ENCODE data around the gene FRMPD2.
"Not testable (repeated sequence)": the region's sequence is repeated elsewhere in the genome, so short reads cannot be mapped to it uniquely, and the experiment has no call there.

The FRMPD2 gene

DNA sequence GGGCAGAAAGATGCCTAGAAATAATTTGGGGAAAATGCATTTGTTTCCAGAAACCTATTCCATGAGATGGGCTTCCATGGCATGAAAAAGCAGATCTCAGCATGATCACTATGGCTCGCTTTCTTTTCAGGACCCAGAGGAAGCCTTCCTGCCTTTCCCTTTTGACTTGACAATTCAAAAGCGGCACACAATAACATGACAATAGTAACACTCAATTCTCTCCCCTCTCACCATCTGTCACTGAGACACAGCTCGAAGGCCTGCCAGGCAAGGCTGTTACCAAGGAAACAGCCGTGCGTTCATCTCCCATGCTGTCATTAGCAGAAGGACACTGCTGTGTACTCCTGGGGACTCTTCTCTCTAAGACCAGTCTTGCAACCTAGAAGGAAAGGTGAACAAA, 101.8 kb downstream of the FRMPD2 start:
- WGBS = 95% methylated on average over 2 of the region's 5 CpGs
- H3K27me3 ChIP-seq (ENCODE audit: control insufficient read depth in 1 of 2, insufficient read depth in 1 of 2, low read length in 2 of 2); H3K18ac ChIP-seq (ENCODE audit: low read depth in 1 of 2, low read length in 2 of 2); H3K4me2 ChIP-seq (ENCODE audit: low read length, poor library complexity, severe bottlenecking); H3K36me3 ChIP-seq (ENCODE audit: control insufficient read depth in 1 of 2, insufficient read depth in 2 of 2, low read depth in 1 of 2, low read length in 2 of 2); H3K14ac ChIP-seq (ENCODE audit: low read length in 2 of 2); H3K4me1 ChIP-seq (ENCODE audit: control insufficient read depth, insufficient read depth, low read depth, low read length); H3K9ac ChIP-seq (ENCODE audit: low read length); H3K4ac ChIP-seq (ENCODE audit: low read depth in 1 of 2, low read length in 2 of 2); H3K4me3 ChIP-seq (ENCODE audit: insufficient read depth in 1 of 2, low read depth in 1 of 2, low read length in 2 of 2); H2BK15ac ChIP-seq (ENCODE audit: low read depth, poor library complexity, severe bottlenecking); H2AK5ac ChIP-seq (ENCODE audit: low read length, severe bottlenecking); H3K27ac ChIP-seq (ENCODE audit: low read length, poor library complexity, severe bottlenecking); H3K9me3 ChIP-seq (ENCODE audit: control insufficient read depth, low read length); H3K79me1 ChIP-seq (replicated peaks; ENCODE audit: low read length, poor library complexity, severe bottlenecking); H2AFZ ChIP-seq (ENCODE audit: low read depth, low read length); DNase-seq; H2BK120ac ChIP-seq (ENCODE audit: low read depth, low read length); H4K8ac ChIP-seq (ENCODE audit: low read length); H2BK12ac ChIP-seq (ENCODE audit: low read length in 2 of 2); H3K23ac ChIP-seq (ENCODE audit: low read length in 2 of 2); H4K91ac ChIP-seq (ENCODE audit: low read length); H2BK5ac ChIP-seq (ENCODE audit: low read depth, low read length, poor library complexity, severe bottlenecking): not testable (repeated sequence)

GRCh38 chr10:48160670-48161069, 113.8 kb downstream of the FRMPD2 start:
- H2BK5ac ChIP-seq (ENCODE audit: low read depth, low read length, poor library complexity, severe bottlenecking); H2BK120ac ChIP-seq (ENCODE audit: low read depth, low read length); H3K4ac ChIP-seq (ENCODE audit: low read depth in 1 of 2, low read length in 2 of 2); DNase-seq; H2AK5ac ChIP-seq (ENCODE audit: low read length, severe bottlenecking); H2AFZ ChIP-seq (ENCODE audit: low read depth, low read length); H3K4me3 ChIP-seq (ENCODE audit: insufficient read depth in 1 of 2, low read depth in 1 of 2, low read length in 2 of 2); H3K18ac ChIP-seq (ENCODE audit: low read depth in 1 of 2, low read length in 2 of 2); H2BK12ac ChIP-seq (ENCODE audit: low read length in 2 of 2); H4K8ac ChIP-seq (ENCODE audit: low read length); H3K4me1 ChIP-seq (ENCODE audit: control insufficient read depth, insufficient read depth, low read depth, low read length); H3K79me1 ChIP-seq (replicated peaks; ENCODE audit: low read length, poor library complexity, severe bottlenecking); H3K9ac ChIP-seq (ENCODE audit: low read length); H3K4me2 ChIP-seq (ENCODE audit: low read length, poor library complexity, severe bottlenecking); H4K91ac ChIP-seq (ENCODE audit: low read length); H2BK15ac ChIP-seq (ENCODE audit: low read depth, poor library complexity, severe bottlenecking); H3K23ac ChIP-seq (ENCODE audit: low read length in 2 of 2); H3K27me3 ChIP-seq (ENCODE audit: control insufficient read depth in 1 of 2, insufficient read depth in 1 of 2, low read length in 2 of 2); H3K9me3 ChIP-seq (ENCODE audit: control insufficient read depth, low read length); H3K14ac ChIP-seq (ENCODE audit: low read length in 2 of 2); H3K36me3 ChIP-seq (ENCODE audit: control insufficient read depth in 1 of 2, insufficient read depth in 2 of 2, low read depth in 1 of 2, low read length in 2 of 2); H3K27ac ChIP-seq (ENCODE audit: low read length, poor library complexity, severe bottlenecking): not testable (repeated sequence)
- no CpG with 5 or more reads among the region's 5 CpGs for WGBS

DNA sequence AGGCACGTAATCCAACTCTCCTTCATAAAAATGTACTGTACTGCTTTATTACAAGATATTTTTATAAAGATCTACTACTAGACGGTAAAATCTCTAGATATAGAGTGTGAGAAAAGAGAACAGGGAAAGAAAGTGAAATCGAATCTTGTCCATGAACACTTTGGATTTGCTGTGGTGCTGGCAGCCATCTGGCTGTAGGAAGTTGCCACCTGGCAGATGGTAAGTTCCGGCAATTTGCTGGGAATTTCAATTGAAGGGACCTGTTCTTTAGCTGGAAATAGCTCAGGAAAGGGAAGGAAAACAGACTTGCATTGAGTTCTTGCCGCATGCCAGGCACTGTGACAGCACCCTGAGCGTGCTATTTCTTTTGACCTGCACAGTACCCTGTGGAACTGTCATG, 114.3 kb downstream of the FRMPD2 start:
- H2BK120ac ChIP-seq (ENCODE audit: low read depth, low read length); H3K4me3 ChIP-seq (ENCODE audit: insufficient read depth in 1 of 2, low read depth in 1 of 2, low read length in 2 of 2); H4K91ac ChIP-seq (ENCODE audit: low read length); H3K27ac ChIP-seq (ENCODE audit: low read length, poor library complexity, severe bottlenecking); H3K27me3 ChIP-seq (ENCODE audit: control insufficient read depth in 1 of 2, insufficient read depth in 1 of 2, low read length in 2 of 2); H3K4me1 ChIP-seq (ENCODE audit: control insufficient read depth, insufficient read depth, low read depth, low read length); DNase-seq; H4K8ac ChIP-seq (ENCODE audit: low read length); H2BK5ac ChIP-seq (ENCODE audit: low read depth, low read length, poor library complexity, severe bottlenecking); H2BK12ac ChIP-seq (ENCODE audit: low read length in 2 of 2); H3K9ac ChIP-seq (ENCODE audit: low read length); H3K18ac ChIP-seq (ENCODE audit: low read depth in 1 of 2, low read length in 2 of 2); H3K4me2 ChIP-seq (ENCODE audit: low read length, poor library complexity, severe bottlenecking); H3K14ac ChIP-seq (ENCODE audit: low read length in 2 of 2); H3K9me3 ChIP-seq (ENCODE audit: control insufficient read depth, low read length); H2BK15ac ChIP-seq (ENCODE audit: low read depth, poor library complexity, severe bottlenecking); H2AFZ ChIP-seq (ENCODE audit: low read depth, low read length); H3K36me3 ChIP-seq (ENCODE audit: control insufficient read depth in 1 of 2, insufficient read depth in 2 of 2, low read depth in 1 of 2, low read length in 2 of 2); H2AK5ac ChIP-seq (ENCODE audit: low read length, severe bottlenecking); H3K23ac ChIP-seq (ENCODE audit: low read length in 2 of 2); H3K4ac ChIP-seq (ENCODE audit: low read depth in 1 of 2, low read length in 2 of 2); H3K79me1 ChIP-seq (replicated peaks; ENCODE audit: low read length, poor library complexity, severe bottlenecking): not testable (repeated sequence)
- 85% methylated on average over 3 of the region's 6 CpGs for WGBS

DNA sequence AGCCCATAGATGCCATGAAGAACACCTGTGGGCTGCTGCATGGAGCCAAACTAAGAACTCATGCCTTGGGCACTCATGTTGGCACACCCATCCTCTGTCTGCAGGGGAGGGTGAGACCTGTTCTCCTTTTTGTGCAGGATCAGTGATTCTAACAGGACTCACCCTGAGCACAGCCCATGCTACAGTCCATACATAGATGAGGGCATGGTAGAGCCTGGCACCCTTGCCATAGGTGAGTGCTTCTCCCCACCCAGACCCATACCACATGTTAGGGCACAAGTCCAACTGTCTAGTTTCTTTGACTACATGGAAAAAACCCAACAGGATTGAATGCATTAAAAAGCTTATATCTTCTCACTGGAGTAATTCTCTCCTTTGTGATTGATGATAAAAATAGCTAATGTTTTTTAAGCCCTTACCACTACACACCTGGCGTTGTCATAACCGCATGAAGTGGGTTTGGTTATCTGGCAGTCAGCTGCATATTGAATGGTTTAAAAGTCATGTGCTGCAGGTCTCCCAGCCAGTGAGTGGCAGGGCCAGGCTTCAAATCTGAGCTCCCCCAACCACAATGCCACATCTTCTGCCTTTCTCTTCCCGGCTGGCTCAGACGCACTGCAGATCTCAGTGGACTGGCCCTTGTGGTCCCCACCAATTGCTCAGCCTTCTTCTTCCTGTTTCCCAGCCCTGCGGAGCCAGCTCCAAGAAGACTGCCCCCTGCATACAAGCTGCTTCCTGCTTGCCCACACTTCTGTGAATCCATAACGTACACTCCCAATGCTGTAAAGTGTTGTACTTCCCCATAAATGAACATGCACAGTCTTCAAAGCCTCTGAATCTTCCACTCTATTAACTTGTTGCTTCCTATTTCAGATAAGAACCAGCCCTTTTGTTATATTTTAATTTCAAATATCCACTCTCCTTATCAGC, 120.0 kb downstream of the FRMPD2 start:
- H3K23ac ChIP-seq (ENCODE audit: low read length in 2 of 2); H3K4me2 ChIP-seq (ENCODE audit: low read length, poor library complexity, severe bottlenecking); H3K4me1 ChIP-seq (ENCODE audit: control insufficient read depth, insufficient read depth, low read depth, low read length); H3K9me3 ChIP-seq (ENCODE audit: control insufficient read depth, low read length); H3K36me3 ChIP-seq (ENCODE audit: control insufficient read depth in 1 of 2, insufficient read depth in 2 of 2, low read depth in 1 of 2, low read length in 2 of 2); H3K79me1 ChIP-seq (replicated peaks; ENCODE audit: low read length, poor library complexity, severe bottlenecking); H3K27ac ChIP-seq (ENCODE audit: low read length, poor library complexity, severe bottlenecking); DNase-seq; H2AFZ ChIP-seq (ENCODE audit: low read depth, low read length); H3K27me3 ChIP-seq (ENCODE audit: control insufficient read depth in 1 of 2, insufficient read depth in 1 of 2, low read length in 2 of 2); H4K8ac ChIP-seq (ENCODE audit: low read length); H3K9ac ChIP-seq (ENCODE audit: low read length); H2BK120ac ChIP-seq (ENCODE audit: low read depth, low read length); H2BK15ac ChIP-seq (ENCODE audit: low read depth, poor library complexity, severe bottlenecking); H3K4ac ChIP-seq (ENCODE audit: low read depth in 1 of 2, low read length in 2 of 2); H4K91ac ChIP-seq (ENCODE audit: low read length); H3K14ac ChIP-seq (ENCODE audit: low read length in 2 of 2); H3K18ac ChIP-seq (ENCODE audit: low read depth in 1 of 2, low read length in 2 of 2); H2BK12ac ChIP-seq (ENCODE audit: low read length in 2 of 2); H2AK5ac ChIP-seq (ENCODE audit: low read length, severe bottlenecking); H2BK5ac ChIP-seq (ENCODE audit: low read depth, low read length, poor library complexity, severe bottlenecking); H3K4me3 ChIP-seq (ENCODE audit: insufficient read depth in 1 of 2, low read depth in 1 of 2, low read length in 2 of 2): not testable (repeated sequence)
- WGBS = 83% methylated on average over 2 of the region's 6 CpGs
